IMR-90 (cell line): ENCODE measurements around the gene RTL9. TPM values are rescaled to one million over a fixed set of nuclear protein-coding genes. Genes with fewer than 3 reads are reported as not detected.

ENCODE experiments used
- ATAC-seq: fragments of 200-7000 bp; cut with Tn5 transposase; 2 replicates; pipeline ENCODE4 v1.9.1; 2020; ENCODE audit warnings: low read depth, mild to moderate bottlenecking, moderate library complexity
- BruUV-seq: library from RNA; stranded (reverse); fragments of 400-500 nt; replicated peaks from 2 replicates; lab custom pipeline; 2021; lab: Mats Ljungman, UMichigan
- CTCF ChIA-PET: fragments of 300-600 bp; formaldehyde crosslinking; extraction: SDS; loops from one replicate; lab custom pipeline; 2021; ENCODE audit warnings: antibody characterized with exemption; lab: Yijun Ruan, JAX
- POLR2A ChIA-PET: fragments of 300-600 bp; sonication (Branson Sonifier 250); formaldehyde crosslinking; loops from one replicate; lab custom pipeline; 2022; ENCODE audit warnings: antibody characterized with exemption; ENCODE audit not compliant: unreplicated experiment; lab: Charles Lee
- DNase-seq: peaks from one replicate; pipeline ENCODE4 v3.0.0; 2013
- H2AFZ ChIP-seq: replicated peaks from 2 replicates; pipeline ENCODE3; 2013; ENCODE audit warnings: low read length, mild to moderate bottlenecking; ENCODE audit not compliant: poor library complexity
- H2AK5ac ChIP-seq: 2 replicates; pipeline ENCODE4 v1.6.1; 2013; ENCODE audit warnings: low read depth, low read length, inconsistent platforms
- H2AK9ac ChIP-seq: replicated peaks from 2 replicates; pipeline ENCODE3; 2013; ENCODE audit warnings: mild to moderate bottlenecking, low read depth, low read length, moderate library complexity; ENCODE audit not compliant: poor library complexity
- H2BK120ac ChIP-seq: 2 replicates; pipeline ENCODE4 v1.6.1; 2013; ENCODE audit warnings: low read depth, low read length, inconsistent platforms
- H2BK15ac ChIP-seq: 3 replicates; pipeline ENCODE4 v1.6.1; 2013; ENCODE audit warnings: low read depth, low read length, inconsistent platforms
- H2BK20ac ChIP-seq: 2 replicates; pipeline ENCODE4 v1.6.1; 2013; ENCODE audit warnings: low read depth, mild to moderate bottlenecking, inconsistent platforms, low read length, moderate library complexity
- H2BK5ac ChIP-seq: 2 replicates; pipeline ENCODE4 v1.6.1; 2013; ENCODE audit warnings: mild to moderate bottlenecking, low read depth, low read length, inconsistent platforms; ENCODE audit not compliant: poor library complexity, severe bottlenecking
- H3K14ac ChIP-seq: replicated peaks from 2 replicates; pipeline ENCODE4 v1.6.1; 2013; ENCODE audit warnings: low read depth, low read length, inconsistent platforms
- H3K18ac ChIP-seq: 2 replicates; pipeline ENCODE4 v1.6.1; 2013; ENCODE audit warnings: low read depth, low read length, control low read depth
- H3K23ac ChIP-seq: 2 replicates; pipeline ENCODE4 v1.6.1; 2013; ENCODE audit warnings: low read depth, low read length, inconsistent platforms
- H3K27ac ChIP-seq: 2 replicates; pipeline ENCODE4 v1.5.1; 2013; ENCODE audit warnings: mild to moderate bottlenecking, control low read depth, low read length; ENCODE audit not compliant: insufficient read depth
- H3K27me3 ChIP-seq: 2 replicates; pipeline ENCODE4 v1.6.1; 2013; ENCODE audit warnings: low read length; ENCODE audit not compliant: control insufficient read depth, insufficient read depth
- H3K36me3 ChIP-seq: 2 replicates; pipeline ENCODE4 v1.6.1; 2013; ENCODE audit warnings: low read length, mixed read lengths; ENCODE audit not compliant: control insufficient read depth, insufficient read depth
- H3K4ac ChIP-seq: 2 replicates; pipeline ENCODE4 v1.6.1; 2013; ENCODE audit warnings: low read depth, low read length, inconsistent platforms
- H3K4me1 ChIP-seq: 2 replicates; pipeline ENCODE4 v1.6.1; 2013; ENCODE audit warnings: low read length, mixed read lengths; ENCODE audit not compliant: control insufficient read depth, insufficient read depth
- H3K4me2 ChIP-seq: 2 replicates; pipeline ENCODE4 v1.6.1; 2013; ENCODE audit warnings: low read depth, mild to moderate bottlenecking, control low read depth, low read length, moderate library complexity
- H3K4me3 ChIP-seq: 2 replicates; pipeline ENCODE4 v1.5.1; 2013; ENCODE audit warnings: low read depth, mild to moderate bottlenecking, control low read depth, low read length, moderate library complexity; ENCODE audit not compliant: insufficient read depth
- H3K56ac ChIP-seq: 2 replicates; pipeline ENCODE4 v1.6.1; 2013; ENCODE audit warnings: low read length, inconsistent platforms; ENCODE audit not compliant: insufficient read depth; ENCODE audit errors: extremely low read depth
- H3K79me1 ChIP-seq, 2 experiments: 2 replicates each; pipeline ENCODE4 v1.6.1; 2013; ENCODE audit warnings: low read length in 2 of 2, inconsistent platforms in 1 of 2, low read depth in 1 of 2
- H3K9ac ChIP-seq: 2 replicates; pipeline ENCODE4 v1.6.1; 2013; ENCODE audit warnings: low read depth, low read length, control low read depth
- H3K9me1 ChIP-seq: 2 replicates; pipeline ENCODE4 v1.6.1; 2013; ENCODE audit warnings: low read length, inconsistent platforms; ENCODE audit not compliant: insufficient read depth
- H3K9me3 ChIP-seq: 2 replicates; pipeline ENCODE4 v1.6.1; 2013; ENCODE audit warnings: low read length; ENCODE audit not compliant: control insufficient read depth, insufficient read depth
- H4K20me1 ChIP-seq: 2 replicates; pipeline ENCODE4 v1.6.1; 2013; ENCODE audit warnings: low read length, inconsistent platforms; ENCODE audit not compliant: insufficient read depth
- H4K5ac ChIP-seq: 2 replicates; pipeline ENCODE4 v1.6.1; 2013; ENCODE audit warnings: mild to moderate bottlenecking, low read depth, low read length, control low read depth
- H4K8ac ChIP-seq, 2 experiments: 2 replicates each; pipeline ENCODE4 v1.6.1; 2013; ENCODE audit warnings: low read depth in 2 of 2, low read length in 2 of 2, control low read depth in 1 of 2, inconsistent platforms in 1 of 2
- H4K91ac ChIP-seq: 2 replicates; pipeline ENCODE4 v1.6.1; 2013; ENCODE audit warnings: low read depth, low read length, inconsistent platforms; ENCODE audit not compliant: insufficient read depth
- BHLHE40 ChIP-seq: fragments of 150-350 bp; IDR thresholded peaks from 2 replicates; pipeline ENCODE4 v1.6.1; 2016; ENCODE audit warnings: mild to moderate bottlenecking, low read depth, low read length
- CHD1 ChIP-seq: IDR thresholded peaks from 2 replicates; pipeline ENCODE4 v1.6.1; 2012; ENCODE audit warnings: low read depth, low read length, improper control_type of control experiment
- MAZ ChIP-seq: IDR thresholded peaks from 2 replicates; pipeline ENCODE4 v1.6.1; 2012; ENCODE audit warnings: low read depth, mild to moderate bottlenecking, low read length, improper control_type of control experiment, moderate library complexity, borderline replicate concordance
- WGBS, 2 experiments: methylation state at CpG; one replicate each; pipeline versions ENCODE4 v1.1.5 to v1.1.7; 2013; ENCODE audit warnings: missing lambda C conversion rate in 2 of 2; ENCODE audit not compliant: insufficient read length in 1 of 2; ENCODE audit errors: extremely low coverage in 2 of 2; 5-methylcytosine and 5-hydroxymethylcytosine counted together
- dilution Hi-C: fragments of 300-500 bp; cut with HindIII; formaldehyde crosslinking; loops from one replicate; pipeline ENCODE4 v1.14.3; 2018; ENCODE audit warnings: low sequenced_read_pairs; ENCODE audit not compliant: unreplicated experiment
- in situ Hi-C: fragments of 300-500 bp; cut with MboI; formaldehyde crosslinking; loops from 3 replicates; pipeline ENCODE4 v1.14.3; 2019; ENCODE audit warnings: low sequenced_read_pairs, inconsistent platforms, mixed read lengths
- intact Hi-C: fragments of 100-400 bp; cut with micrococcal nuclease; formaldehyde crosslinking; loops from 2 replicates; pipeline ENCODE4 v1.10.0; 2022
- polyA plus RNA-seq, 3 experiments: library from polyadenylated mRNA; depleted of rRNA; stranded (reverse); fragments of >200 nt; gene quantifications; 2 replicates each; pipeline ENCODE4 v1.2.3, GENCODE V29; 2012; ENCODE audit warnings: low replicate concordance in 1 of 3
- total RNA-seq: library from RNA; depleted of rRNA; stranded (reverse); fragments of >200 nt; gene quantifications from 2 replicates; pipeline ENCODE4 v1.2.3, GENCODE V29; 2012

The RTL9 gene
- total and polyA plus RNA-seq, 2 of the 4 experiments (the other 2 are of a cell fraction): 0.26 to 0.90 TPM

GRCh38 chrX:110346681-110347080 lies 12.0 kb upstream of the RTL9 start:
- ChIA-PET POLR2A (no interaction called here), CTCF (no interaction called here)
- no peak overlapping the region for H2AK5ac ChIP-seq
- H4K8ac ChIP-seq: no peak overlapping the region
- no peak overlapping the region for H3K18ac ChIP-seq
- H3K14ac ChIP-seq: no peak overlapping the region
- BruUV-seq: no TSS peak
- no peak overlapping the region for H3K4me3 ChIP-seq
- intact Hi-C loops: no loop called here
- H3K79me1 ChIP-seq: no peaks in the 10 kb centered on the region
- H3K9me1 ChIP-seq: no peaks in the 10 kb centered on the region
- H3K9me3 ChIP-seq: no peaks in the 10 kb centered on the region
- no peak overlapping the region for H2AFZ ChIP-seq
- H2BK120ac ChIP-seq: no peak overlapping the region
- dilution Hi-C loops: no loop called here
- no peak overlapping the region for H3K4me2 ChIP-seq
- 68% methylated on average over 6 of the region's 17 CpGs; no CpG with 5 or more reads in 1 of the 2 experiments for WGBS, 2 experiments
- no peak overlapping the region for H4K5ac ChIP-seq
- H3K36me3 ChIP-seq: no peaks in the 10 kb centered on the region
- H3K27ac ChIP-seq: no peak overlapping the region
- peaks cover 2% of the 10 kb centered on the region; the same call in 1 of the 2 replicates for H3K27me3 ChIP-seq
- TF ChIP-seq CHD1: no peak
- no peak for TF ChIP-seq BHLHE40
- TF ChIP-seq MAZ: no peak
- H2BK20ac ChIP-seq: no peak overlapping the region
- H2AK9ac ChIP-seq: no peak overlapping the region
- H3K4me1 ChIP-seq: no peaks in the 10 kb centered on the region
- no peaks in the 10 kb centered on the region for H4K20me1 ChIP-seq
- no peak for DNase-seq
- in situ Hi-C loops: no loop called here
- H2BK15ac ChIP-seq: no peak overlapping the region
- H3K23ac ChIP-seq: no peak overlapping the region
- no peak overlapping the region for H4K91ac ChIP-seq
- H3K56ac ChIP-seq: no peak overlapping the region
- H2BK5ac ChIP-seq: no peak overlapping the region
- peak; percentile 46; the same call in 1 of the 2 replicates for ATAC-seq
- no peak overlapping the region for H3K9ac ChIP-seq
- no peak overlapping the region for H3K4ac ChIP-seq
